Pons (tissue), 1 donor: ENCODE data around the gene THAP4.
"Not testable (repeated sequence)": the region's sequence is repeated elsewhere in the genome, so short reads cannot be mapped to it uniquely, and the experiment has no call there.

Source experiments
- DNase-seq: peaks from one replicate; pipeline ENCODE4 v3.0.0-alpha.2; 2016; ENCODE audit warnings: low spot score

The THAP4 gene

GRCh38 chr2:241665731-241666440 is 28.9 kb upstream of the THAP4 start:
- DNase-seq = no peak

DNA sequence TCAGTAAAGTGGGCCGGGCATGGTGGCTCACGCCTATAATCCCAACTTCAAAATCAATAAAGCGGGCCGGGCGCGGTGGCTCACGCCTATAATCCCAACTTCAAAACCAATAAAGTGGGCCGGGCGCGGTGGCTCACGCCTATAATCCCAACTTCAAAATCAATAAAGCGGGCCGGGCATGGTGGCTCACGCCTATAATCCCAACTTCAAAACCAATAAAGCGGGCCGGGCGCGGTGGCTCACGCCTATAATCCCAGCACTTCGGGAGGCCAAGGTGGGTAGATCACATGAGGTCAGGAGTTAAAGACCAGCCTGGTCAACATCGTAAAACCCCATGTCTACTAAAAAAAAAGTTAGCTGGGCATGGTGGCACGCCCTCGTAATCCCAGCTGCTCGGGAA is 25.8 kb upstream of the THAP4 start:
- not testable (repeated sequence) for DNase-seq

DNA sequence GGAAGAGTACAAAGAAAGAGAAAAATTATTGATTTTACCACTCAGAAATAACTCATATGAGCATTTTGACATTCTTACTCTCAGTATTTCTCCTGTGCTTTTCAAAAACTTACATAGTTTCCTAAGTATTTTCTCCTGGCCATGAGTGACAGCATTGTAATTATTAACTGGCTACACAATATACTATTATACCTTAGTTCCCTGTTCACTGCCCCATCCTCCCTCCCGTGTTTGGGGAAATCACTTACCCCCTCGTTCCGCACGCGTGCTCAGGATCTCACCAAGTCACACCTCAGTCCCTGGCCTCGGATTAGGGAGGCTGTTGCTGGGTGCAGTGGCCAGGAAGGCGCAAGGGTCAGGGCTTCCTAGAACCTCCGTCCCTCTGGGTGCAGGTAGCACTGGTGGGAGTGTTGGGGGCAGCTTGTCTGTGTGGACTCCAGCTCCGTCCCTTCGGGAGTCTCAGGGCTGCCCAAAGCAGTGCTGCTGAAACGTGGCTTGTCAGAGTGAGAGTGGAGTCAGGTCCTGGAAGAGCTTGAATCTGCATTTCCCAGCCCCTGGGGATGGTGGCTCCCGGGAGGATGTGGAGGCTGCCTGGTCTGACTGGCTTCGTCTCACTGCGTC is 23.7 kb upstream of the THAP4 start:
- no peak for DNase-seq

DNA sequence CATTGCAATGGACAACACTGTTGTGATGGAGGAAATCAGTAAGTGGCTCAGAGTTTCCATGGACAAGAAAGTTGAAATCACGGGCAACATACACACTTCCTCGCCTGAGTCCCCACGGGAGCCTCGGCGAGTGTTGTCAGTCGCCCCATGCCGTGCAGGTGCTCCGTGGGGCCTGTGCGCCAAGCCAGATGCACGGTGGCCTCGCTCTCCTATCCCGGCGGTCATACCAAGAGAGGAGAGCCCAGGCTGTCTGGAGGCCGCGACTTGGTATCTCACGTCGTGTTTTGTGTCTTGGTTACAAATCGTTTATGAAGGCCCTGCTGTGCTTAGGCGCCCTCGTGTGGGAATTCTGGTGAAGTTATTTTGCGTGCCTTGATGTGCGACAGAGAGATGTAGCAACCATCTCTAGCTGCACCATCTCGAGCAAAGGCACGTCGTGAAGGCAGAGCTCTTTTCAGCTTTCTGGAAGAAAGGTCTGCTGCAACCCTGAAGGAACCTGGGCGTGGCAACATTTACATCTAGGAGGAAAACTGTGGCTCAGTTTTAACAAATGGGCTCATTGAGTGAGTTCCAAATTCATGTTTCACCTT is 22.3 kb upstream of the THAP4 start:
- DNase-seq = peak; percentile 80

GRCh38 chr2:241658296-241658695 is 21.3 kb upstream of the THAP4 start:
- no peak for DNase-seq

DNA sequence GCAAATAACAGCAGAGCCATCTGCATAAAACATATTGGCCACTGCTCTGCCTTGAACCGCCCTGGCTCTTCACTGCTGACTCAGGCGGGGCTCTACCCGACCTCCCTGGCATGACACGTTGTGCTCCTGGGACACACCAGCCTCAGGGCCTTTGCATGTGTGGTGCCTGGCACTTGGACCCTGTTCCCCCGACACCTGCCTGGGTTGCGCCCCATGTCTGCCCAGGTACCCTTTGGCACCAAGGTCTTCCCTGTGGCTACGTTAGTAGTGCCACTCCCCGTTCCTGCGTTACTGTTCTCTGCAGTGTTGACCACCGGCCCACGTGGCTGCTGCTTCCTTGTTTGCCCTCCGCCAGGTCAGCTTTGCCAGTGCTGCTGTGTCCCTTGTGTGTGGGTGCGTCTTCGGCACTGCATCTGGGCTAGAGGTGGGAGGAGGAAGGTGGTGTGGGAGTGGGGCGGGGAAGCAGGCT is 20.9 kb upstream of the THAP4 start:
- no peak for DNase-seq

GRCh38 chr2:241656190-241656741 is 19.3 kb upstream of the THAP4 start:
- DNase-seq = no peak

- DNase-seq = no peak
Measured at GRCh38 chr2:241655516-241656189, 18.7 kb upstream of the THAP4 start.

DNA sequence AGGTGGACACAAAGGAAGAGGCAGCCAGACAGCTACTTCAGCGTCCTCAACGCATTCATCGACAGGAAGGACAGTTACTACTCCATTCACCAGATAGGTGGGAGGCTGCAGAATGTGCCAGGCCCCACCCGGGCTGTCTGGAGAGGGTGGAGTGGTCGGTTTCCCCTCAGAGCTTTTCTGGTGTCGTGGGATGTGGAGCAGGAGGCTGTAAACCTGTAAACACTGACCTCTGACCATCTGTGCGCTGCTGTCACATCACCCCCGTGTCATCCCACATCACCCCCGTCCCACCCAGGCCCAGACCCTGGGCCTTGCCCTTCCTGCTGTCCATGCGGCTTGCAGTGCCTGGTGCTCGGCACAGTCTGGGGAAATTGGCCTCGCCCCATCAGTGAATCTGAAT is 17.6 kb upstream of the THAP4 start:
- no peak for DNase-seq

GRCh38 chr2:241653210-241653750 is 16.3 kb upstream of the THAP4 start:
- DNase-seq = no peak

- no peak for DNase-seq
Measured at GRCh38 chr2:241652722-241653121, 15.8 kb upstream of the THAP4 start.

GRCh38 chr2:241652142-241652541 is 15.2 kb upstream of the THAP4 start:
- no peak for DNase-seq

DNA sequence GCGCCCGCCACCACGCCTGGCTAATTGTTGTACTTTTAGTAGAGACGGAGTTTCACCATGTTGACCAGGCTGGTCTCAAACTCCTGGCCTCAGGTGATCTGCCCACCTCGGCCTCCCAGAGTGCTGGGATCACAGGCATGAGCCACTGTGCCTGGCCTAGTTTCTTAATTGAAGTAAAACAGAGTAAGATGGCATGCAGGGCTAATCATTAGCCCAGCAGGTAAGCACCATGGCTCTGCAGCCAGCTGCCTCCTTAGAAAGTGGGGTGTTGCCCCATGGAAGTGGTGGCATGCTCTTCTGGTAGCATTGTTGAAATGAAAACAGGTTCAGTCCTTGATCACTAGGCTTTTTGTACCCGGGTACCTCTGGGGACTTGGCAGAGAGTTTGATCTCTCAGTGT is 13.0 kb upstream of the THAP4 start:
- no peak for DNase-seq

GRCh38 chr2:241649404-241649803 is 12.4 kb upstream of the THAP4 start:
- DNase-seq = no peak

- DNase-seq = no peak
Measured at GRCh38 chr2:241648453-241648852, 11.5 kb upstream of the THAP4 start.

- DNase-seq = no peak
Measured at GRCh38 chr2:241645915-241646645, 9.1 kb upstream of the THAP4 start.

- DNase-seq = no peak
Measured at GRCh38 chr2:241645056-241645914, 8.3 kb upstream of the THAP4 start.

DNA sequence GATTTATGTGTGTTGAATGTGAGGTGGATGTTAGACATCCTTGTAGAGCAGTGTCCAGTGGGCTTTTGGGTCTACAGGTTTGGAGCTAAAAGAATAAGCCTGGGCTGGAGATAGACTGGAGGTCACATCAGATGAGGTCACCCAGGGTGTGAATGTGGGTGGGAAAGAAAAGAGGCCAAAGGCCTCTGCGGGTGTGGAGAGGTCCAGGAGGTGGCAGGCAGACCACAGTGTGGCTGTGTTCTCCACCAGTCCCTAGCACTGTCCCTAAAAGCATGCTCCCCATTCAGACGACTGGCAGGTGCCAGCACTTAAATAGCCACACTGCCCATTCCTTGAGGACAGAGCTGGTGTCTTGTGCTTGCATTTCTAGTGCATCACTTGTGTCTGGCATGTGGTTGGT is 4.7 kb upstream of the THAP4 start:
- no peak for DNase-seq

GRCh38 chr2:241640165-241640795 is 3.3 kb upstream of the THAP4 start:
- no peak for DNase-seq

GRCh38 chr2:241639385-241639784 is 2.4 kb upstream of the THAP4 start:
- DNase-seq = no peak
